Upper lobe of left lung (tissue), 4 donors: ENCODE measurements around the gene OPTC.

Experiments
- POLR2A ChIP-seq, 4 donors: fragments of 450-650 bp; IDR thresholded peaks; one replicate each; pipeline ENCODE4 v1.5.1; 2016 to 2017; ENCODE audit warnings: antibody characterized with exemption in 4 of 4, mild to moderate bottlenecking in 2 of 4
- TF ChIP-seq, protein P1 (sequence below), 6 experiments: fragments of 450-650 bp in 4 of 6; fragments of 200-600 bp in 2 of 6; sonication (generic) in 2 of 6; IDR thresholded peaks; one replicate each; pipeline ENCODE4 v1.5.1; 2016 to 2019; ENCODE audit warnings: antibody characterized with exemption in 6 of 6

GRCh38 chr1:203450001-203450400, 44.0 kb upstream of the OPTC start:
- no peak for TF ChIP-seq POLR2A (IDR thresholded peaks at IDR 0.05)
- TF ChIP-seq, protein P1, sequence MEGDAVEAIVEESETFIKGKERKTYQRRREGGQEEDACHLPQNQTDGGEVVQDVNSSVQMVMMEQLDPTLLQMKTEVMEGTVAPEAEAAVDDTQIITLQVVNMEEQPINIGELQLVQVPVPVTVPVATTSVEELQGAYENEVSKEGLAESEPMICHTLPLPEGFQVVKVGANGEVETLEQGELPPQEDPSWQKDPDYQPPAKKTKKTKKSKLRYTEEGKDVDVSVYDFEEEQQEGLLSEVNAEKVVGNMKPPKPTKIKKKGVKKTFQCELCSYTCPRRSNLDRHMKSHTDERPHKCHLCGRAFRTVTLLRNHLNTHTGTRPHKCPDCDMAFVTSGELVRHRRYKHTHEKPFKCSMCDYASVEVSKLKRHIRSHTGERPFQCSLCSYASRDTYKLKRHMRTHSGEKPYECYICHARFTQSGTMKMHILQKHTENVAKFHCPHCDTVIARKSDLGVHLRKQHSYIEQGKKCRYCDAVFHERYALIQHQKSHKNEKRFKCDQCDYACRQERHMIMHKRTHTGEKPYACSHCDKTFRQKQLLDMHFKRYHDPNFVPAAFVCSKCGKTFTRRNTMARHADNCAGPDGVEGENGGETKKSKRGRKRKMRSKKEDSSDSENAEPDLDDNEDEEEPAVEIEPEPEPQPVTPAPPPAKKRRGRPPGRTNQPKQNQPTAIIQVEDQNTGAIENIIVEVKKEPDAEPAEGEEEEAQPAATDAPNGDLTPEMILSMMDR (IDR thresholded peaks at IDR 0.05), result no peak
